ENCODE data around the gene ZFYVE28. TPM values are rescaled to one million over a fixed set of nuclear protein-coding genes. Genes with fewer than 3 reads are reported as not detected.
A peak's percentile ranks its signal among the peaks of the same experiment; 100 is the strongest.

Gene ZFYVE28
- total RNA-seq, 1 donor from 2014 or later: 0.44 TPM

DNA sequence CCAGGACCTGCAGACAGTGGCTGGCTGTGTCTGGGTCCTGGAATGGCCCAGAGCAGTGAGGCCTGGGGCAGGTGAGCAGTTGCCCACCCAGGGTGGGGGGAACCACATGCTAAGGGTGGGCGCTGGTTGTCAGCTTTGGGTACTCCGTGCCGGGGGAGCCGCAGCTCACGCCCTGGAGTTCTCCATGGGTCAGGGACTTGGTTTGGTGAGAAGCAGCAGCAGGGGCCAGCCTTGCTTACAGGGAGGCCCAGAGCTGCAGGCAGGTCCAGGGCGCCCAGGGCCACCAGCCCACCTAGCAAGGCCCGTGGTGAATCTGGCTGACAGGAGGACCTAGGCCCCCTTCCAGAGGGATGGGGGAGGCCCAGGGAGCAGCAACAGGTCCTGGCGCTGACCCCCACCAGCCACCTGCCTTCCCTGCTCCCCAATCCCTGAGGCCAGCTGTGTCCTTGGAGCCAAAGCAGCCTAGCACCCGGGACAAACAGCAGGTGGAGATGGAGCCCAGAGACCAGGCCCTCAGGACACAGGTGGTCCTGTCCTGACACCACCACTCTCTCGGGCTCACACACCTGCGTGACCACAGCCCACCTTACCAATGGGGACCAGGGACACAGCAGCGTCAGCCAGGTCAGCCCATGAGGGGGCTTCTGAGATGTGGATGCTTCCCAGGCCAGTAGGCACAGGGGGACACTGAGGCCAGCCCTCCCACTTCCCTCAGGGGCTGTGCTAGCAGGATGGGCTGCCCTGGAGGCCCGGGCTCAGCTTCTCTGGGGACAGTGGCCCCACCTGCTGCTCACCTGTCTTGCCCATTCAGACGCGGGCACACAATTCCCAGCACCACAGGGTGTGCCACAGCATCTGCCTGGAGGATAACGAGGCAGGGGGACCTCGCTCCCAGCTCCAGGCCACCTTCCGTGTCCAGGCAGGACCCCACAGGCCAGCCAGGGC, 160.1 kb downstream of the ZFYVE28 start:
- Mint-ChIP-seq H3K4me3 (ENCODE audit: unreplicated experiment) (no peak overlapping the region), H3K4me1 (ENCODE audit: unreplicated experiment) (peaks cover 12% of the 10 kb centered on the region), H3K27me3 (ENCODE audit: unreplicated experiment) (peaks cover 13% of the 10 kb centered on the region), H3K36me3 (ENCODE audit: low read depth, unreplicated experiment) (peaks cover 20% of the 10 kb centered on the region), H3K27ac (ENCODE audit: unreplicated experiment) (no peak overlapping the region), H3K9me3 (ENCODE audit: unreplicated experiment) (no peaks in the 10 kb centered on the region)
- no peak for TF ChIP-seq CTCF (IDR thresholded peaks at IDR 0.05; ENCODE audit: unreplicated experiment)
- DNase-seq (ENCODE audit: low spot score): peak; percentile 2

GRCh38 chr4:2257361-2258081, 160.9 kb downstream of the ZFYVE28 start:
- peak overlapping the region; percentile 62 for H3K4me3 Mint-ChIP-seq (ENCODE audit: unreplicated experiment)
- no peak for TF ChIP-seq CTCF (IDR thresholded peaks at IDR 0.05; ENCODE audit: unreplicated experiment)
- peak; percentile 2 for DNase-seq (ENCODE audit: low spot score)
- peaks cover 20% of the 10 kb centered on the region for H3K36me3 Mint-ChIP-seq (ENCODE audit: low read depth, unreplicated experiment)
- H3K9me3 Mint-ChIP-seq (ENCODE audit: unreplicated experiment): no peaks in the 10 kb centered on the region
- H3K27me3 Mint-ChIP-seq (ENCODE audit: unreplicated experiment): peaks cover 13% of the 10 kb centered on the region
- H3K4me1 Mint-ChIP-seq (ENCODE audit: unreplicated experiment): peaks cover 12% of the 10 kb centered on the region
- no peak overlapping the region for H3K27ac Mint-ChIP-seq (ENCODE audit: unreplicated experiment)

DNA sequence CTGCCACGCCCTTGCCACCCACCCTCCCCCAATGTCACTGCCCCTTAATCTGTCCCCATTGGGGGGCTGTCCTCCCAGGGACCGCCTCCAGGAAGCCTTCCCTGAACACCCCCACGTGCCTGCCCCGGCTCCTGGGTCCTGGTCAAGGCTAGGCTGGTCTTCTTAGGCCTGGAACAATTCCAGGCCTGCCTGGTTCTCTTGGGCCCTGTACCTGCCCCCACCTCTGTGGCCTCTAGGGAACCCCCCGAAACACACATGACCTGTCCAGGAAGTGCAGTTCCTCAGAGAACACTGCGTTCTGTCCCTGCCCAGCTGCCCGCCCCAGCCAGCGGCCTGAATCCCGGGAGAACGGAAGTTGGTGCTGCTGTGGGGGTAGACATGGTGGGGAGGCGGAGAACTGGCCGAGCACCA, 161.7 kb downstream of the ZFYVE28 start:
- Mint-ChIP-seq H3K36me3 (ENCODE audit: low read depth, unreplicated experiment) (peaks cover 23% of the 10 kb centered on the region), H3K27ac (ENCODE audit: unreplicated experiment) (no peak overlapping the region), H3K4me1 (ENCODE audit: unreplicated experiment) (peaks cover 12% of the 10 kb centered on the region), H3K9me3 (ENCODE audit: unreplicated experiment) (no peaks in the 10 kb centered on the region), H3K4me3 (ENCODE audit: unreplicated experiment) (no peak overlapping the region), H3K27me3 (ENCODE audit: unreplicated experiment) (peaks cover 16% of the 10 kb centered on the region)
- TF ChIP-seq CTCF (IDR thresholded peaks at IDR 0.05; ENCODE audit: unreplicated experiment): no peak
- peak; percentile 2 for DNase-seq (ENCODE audit: low spot score)

DNA sequence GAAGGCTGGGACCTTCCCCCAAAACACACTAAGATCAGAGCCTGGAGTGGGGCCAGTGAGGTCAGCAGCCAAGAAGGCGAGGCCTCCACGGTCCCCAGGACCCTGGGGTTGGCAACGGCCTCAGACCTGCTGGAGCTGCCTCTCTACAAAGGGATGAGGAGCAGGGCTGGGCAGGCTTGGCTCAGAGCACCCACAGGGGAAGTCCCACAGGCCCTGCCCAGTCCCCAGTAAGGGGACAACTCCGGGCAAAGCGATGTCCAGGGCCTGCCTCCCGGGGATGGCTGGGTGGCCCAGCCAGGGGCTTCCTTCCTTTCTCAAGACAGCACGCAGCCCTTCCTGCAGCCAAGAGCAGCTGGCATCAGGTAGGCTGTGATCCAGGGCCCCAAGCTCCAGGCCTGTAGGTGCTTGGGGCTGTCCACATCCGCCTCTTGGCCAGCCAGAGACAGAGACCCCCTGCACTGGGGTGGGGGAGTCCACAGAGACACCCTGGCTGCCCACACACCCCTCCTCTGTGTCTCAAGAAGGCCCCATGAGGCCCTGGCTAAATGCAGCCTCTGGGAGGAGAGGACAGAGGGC, 162.2 kb downstream of the ZFYVE28 start:
- H3K36me3 Mint-ChIP-seq (ENCODE audit: low read depth, unreplicated experiment): peaks cover 23% of the 10 kb centered on the region
- H3K27me3 Mint-ChIP-seq (ENCODE audit: unreplicated experiment): peaks cover 17% of the 10 kb centered on the region
- H3K4me1 Mint-ChIP-seq (ENCODE audit: unreplicated experiment): peaks cover 12% of the 10 kb centered on the region
- no peak overlapping the region for H3K27ac Mint-ChIP-seq (ENCODE audit: unreplicated experiment)
- DNase-seq (ENCODE audit: low spot score): peak; percentile 2
- H3K9me3 Mint-ChIP-seq (ENCODE audit: unreplicated experiment): no peaks in the 10 kb centered on the region
- TF ChIP-seq CTCF (IDR thresholded peaks at IDR 0.05; ENCODE audit: unreplicated experiment): no peak
- H3K4me3 Mint-ChIP-seq (ENCODE audit: unreplicated experiment): no peak overlapping the region

All from endothelial cell (in vitro differentiated cells).